SKM-1 (cell line): Measurements from ENCODE around the gene PIGU.
"Not testable (repeated sequence)": the region's sequence is repeated elsewhere in the genome, so short reads cannot be mapped to it uniquely, and the experiment has no call there.

ENCODE experiments used
- DNase-seq: peaks from one replicate; lab custom pipeline; 2025; ENCODE audit not compliant: unreplicated experiment; lab: John Stamatoyannopoulos, UW

The PIGU gene

GRCh38 chr20:34537651-34538050 lies 139.2 kb downstream of the PIGU start:
- no peak for DNase-seq

DNA sequence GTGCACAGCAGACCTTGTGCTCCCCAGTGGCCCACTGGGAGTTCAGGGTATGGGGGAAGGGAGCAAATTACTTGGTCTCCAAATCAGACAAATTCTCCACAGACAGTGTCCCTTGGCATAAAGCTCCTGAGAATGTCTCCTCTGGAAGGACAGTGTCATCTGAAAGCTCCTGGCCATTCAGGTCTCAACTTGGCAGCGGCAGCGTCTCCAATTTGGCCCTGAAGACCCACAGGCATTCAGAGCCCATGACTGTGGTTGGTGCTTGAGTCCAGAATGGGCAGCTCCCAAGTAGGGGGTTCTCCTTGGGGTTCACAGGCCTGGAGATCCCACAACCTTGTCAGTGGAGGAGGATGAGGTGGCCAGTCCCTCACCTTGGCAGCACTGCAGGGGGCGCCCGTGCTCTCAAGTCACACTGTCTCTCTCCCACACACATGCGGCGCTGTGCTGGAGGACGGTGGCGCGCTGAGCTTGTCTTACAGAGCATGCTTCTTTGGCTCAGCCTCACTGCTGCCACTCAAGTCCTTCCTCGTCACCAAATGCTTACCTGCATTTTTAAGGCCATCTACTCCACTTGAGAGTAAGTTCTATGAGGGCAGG lies 140.0 kb downstream of the PIGU start:
- peak; percentile 21 for DNase-seq

DNA sequence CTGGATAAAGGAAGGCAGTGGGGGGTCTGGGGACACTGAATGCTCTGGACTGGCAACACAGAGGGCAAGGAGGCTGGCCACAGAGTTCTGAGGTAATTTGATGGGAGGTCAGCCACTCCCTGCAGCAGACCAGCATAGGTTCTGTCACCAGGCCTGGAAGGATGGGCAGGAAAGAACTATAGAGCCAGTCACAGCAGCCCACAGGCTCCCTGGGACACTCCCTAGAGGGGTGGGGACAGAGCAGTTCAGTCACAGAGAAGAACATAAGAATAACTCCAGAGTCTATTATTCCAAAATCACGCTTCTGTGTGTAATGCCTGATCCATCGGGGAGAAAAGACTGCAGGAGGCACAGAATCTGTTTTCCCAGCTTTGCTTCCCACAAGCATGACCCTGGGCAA lies 141.0 kb downstream of the PIGU start:
- no peak for DNase-seq

DNA sequence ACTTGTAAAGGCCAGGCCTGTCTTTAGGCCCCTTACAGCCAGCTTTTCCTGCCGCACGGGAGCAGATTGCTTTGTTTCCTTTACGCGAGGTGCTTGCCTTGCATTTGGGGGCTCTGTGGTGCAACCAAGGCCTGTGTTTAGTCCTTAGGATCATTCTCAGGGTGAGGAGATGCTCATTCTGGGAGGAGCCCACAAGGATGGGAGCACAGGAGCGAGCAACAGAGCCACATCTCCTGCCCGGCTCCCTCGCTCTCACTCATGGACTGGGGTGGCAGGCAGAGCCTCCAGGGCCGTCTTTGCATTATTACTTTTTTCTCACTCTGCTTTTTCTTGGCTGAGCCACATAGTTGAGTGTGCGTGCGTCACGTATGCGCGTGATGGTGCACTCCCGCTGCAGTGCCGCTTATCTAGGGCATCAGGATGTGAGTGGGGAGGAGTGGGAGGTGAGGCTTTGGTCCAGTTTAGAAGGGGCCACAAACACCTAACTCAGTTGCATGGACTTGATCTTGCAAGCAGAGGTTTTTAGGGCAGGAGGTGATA lies 141.5 kb downstream of the PIGU start:
- DNase-seq, result no peak

DNA sequence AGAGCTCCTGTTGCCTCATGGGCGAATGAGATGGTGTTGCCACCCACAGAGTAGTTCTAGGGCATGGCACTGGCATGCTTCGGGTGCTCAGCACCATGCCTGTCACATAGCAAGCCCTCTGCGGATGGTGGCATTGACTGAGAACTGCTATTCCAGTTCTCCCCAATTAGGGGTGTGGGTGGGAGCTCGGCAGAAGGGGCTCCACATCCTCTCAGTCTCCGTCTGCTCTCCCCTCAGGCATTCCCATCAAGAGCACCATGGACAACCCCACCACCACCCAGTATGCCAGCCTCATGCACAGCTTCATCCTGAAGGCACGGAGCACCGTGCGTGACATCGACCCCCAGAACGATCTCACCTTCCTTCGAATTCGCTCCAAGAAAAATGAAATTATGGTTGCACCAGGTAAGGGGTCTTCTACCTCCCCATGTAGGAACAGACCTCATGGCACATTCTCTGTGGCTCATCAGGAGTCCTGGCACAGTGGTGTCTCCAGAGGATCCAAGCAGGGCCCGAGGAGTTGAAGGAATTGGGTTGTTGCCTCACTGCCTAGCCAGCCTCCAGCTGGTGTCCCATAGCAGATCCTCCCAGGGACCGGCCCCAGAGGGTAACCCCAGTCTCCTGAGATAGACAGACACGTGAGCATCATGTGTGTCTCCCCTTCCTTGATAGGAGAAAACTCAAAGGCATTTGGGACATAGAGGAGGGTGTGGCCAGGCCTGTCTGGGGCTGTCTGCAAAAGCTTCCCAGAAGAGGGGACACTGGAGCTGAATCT lies 142.3 kb downstream of the PIGU start:
- DNase-seq, result no peak

GRCh38 chr20:34532756-34533155 lies 144.1 kb downstream of the PIGU start:
- no peak for DNase-seq

GRCh38 chr20:34532320-34532719 lies 144.6 kb downstream of the PIGU start:
- DNase-seq, result no peak

DNA sequence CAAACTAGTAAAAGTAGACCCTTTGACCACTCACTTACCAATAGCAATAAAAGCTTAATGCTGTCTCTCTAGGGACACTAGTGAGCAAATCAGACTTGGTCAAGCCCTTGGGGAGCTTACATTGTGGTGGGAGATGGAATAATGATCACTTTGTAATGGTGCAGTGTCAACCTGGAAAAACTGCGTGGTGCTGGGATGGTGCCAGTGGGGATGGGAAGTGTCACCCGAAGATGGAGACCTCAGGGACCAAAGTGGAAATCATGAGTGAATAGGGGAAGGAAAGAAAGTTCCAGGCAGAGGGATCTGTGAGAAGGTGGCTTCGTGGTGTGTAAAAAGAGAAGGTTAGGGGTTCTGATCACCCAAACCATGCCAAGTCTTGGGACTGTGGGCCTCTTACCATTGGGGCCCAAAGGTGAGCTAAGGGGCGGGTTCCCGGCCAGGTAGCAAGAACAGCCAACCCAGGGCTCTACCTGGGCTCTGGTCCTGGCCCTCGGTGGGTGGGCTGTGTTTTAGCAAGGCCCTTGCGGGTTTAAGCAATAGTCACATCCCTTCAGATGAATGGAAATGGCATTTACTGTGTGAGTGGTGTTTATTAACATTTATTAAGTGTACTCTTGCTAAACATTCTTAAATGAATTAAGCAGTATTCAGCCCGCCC lies 145.2 kb downstream of the PIGU start:
- DNase-seq, result no peak

- DNase-seq, result no peak
These were observed 146.6 kb downstream of the PIGU start for GRCh38 chr20:34530342-34530741.

- no peak for DNase-seq
These were observed 147.2 kb downstream of the PIGU start for GRCh38 chr20:34529742-34530141.

GRCh38 chr20:34528921-34529297 lies 148.0 kb downstream of the PIGU start:
- DNase-seq, result no peak

DNA sequence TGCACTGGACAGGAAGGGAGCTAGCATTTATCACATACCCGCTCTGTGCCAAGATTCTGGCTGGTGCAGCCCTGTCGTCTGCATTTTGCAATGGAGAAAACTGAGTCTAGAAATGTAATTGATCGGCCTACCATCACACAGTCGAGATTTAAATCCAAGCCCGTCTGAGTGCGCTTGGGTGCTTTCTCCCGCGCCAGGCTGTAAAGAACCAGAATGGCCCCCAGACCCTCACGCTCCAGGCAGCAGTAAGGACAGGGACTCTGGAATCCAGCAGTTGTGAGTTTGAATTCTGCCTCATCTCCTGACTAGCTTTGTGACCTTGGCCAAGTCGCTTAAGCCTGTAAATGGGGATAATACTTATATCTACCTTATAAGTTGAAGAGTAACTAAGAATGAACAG lies 149.9 kb downstream of the PIGU start:
- DNase-seq, result no peak

- DNase-seq, result no peak
These were observed 150.4 kb downstream of the PIGU start for GRCh38 chr20:34526466-34526865.

DNA sequence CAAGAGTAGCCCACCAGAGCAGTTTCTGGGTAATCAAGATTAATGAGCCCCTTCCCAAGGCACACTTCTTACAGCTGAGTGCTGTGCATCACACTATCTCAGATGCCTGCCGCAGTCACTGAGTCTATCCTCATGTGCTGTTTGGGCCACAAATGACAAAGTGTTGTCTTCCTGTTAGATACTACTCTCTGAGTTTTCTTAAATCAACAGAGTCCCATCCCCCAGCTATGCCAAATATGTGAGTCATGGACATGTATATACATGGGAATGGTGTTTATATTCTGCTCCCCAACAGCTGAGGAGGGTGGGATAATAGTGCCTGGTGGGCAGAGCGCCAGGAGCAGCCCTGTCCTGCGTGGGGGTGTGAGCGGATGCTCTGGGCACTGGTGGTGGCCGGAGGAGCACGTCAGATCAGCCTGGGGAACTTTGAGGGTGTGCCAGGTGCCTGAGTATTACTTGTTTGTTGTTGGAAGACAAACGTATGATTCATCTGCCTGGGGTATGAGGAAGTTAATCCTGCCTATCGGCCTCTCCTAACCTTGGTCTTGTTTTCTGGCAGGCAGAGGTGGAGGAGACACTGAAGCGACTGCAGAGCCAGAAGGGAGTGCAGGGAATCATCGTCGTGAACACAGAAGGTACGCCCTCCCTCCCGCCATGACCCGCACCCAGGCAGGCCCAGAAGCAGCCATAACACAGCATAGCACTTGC lies 151.0 kb downstream of the PIGU start:
- DNase-seq, result no peak

DNA sequence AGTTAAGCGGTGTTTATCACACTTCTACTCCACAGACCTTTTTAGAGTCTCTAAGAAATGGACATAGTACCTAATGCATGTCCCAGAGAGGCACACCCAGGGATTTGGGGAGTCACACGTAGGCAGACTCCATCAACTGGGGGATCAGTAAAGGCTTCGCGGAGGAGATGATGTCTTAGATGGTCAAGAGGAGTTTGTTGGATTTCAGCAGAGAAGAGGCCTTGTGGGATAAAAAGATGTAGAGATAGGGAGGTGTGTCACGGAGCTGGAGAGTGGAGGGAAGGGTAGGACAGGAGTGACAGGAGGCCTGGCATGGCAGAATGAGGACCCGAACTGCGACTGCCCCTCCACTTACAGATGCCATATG lies 151.6 kb downstream of the PIGU start:
- no peak for DNase-seq

GRCh38 chr20:34524426-34524825 lies 152.5 kb downstream of the PIGU start:
- no peak for DNase-seq

GRCh38 chr20:34522969-34523871 lies 153.7 kb downstream of the PIGU start:
- DNase-seq, result peak; percentile 12

DNA sequence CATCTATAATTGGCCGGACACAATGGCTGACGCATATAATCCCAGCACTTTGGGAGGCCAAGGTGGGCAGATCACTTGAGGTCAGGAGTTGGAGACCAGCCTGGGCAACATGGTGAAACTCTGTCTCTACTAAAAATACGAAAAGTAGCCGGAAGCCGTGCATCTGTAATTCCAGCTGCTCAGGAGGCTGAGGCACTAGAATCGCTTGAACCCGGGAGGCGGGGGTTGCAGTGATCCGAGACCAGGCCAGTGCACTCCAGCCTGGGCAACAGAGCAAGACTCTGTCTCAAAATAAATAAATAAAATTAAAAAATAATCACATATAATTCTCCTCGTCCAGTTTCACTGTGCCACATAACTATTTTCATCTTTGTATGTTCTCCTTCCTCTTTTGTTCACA lies 157.1 kb downstream of the PIGU start:
- DNase-seq, result not testable (repeated sequence)

DNA sequence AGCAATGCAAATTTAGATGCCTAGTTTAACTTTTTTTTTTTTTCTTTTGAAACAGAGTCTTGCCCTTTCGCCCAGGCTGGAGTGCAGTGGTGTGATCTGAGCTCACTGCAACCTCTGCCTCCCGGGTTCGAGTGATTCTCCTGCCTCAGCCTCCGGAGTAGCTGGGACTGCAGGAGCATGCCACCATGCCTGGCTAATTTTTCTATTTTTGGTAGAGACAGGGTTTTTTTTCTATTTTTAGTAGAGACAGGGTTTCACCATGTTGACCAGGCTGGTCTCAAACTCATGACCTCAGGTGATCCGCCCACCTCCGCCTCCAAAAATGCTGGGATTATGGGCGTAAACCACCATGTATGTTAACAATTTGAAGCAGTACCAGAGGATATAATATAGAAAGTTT lies 158.0 kb downstream of the PIGU start:
- DNase-seq, result not testable (repeated sequence)

- no peak for DNase-seq
These were observed 159.8 kb downstream of the PIGU start for GRCh38 chr20:34517114-34517505.
